Activated CD4-positive, alpha-beta T cell treated with anti-CD3 and anti-CD28 coated beads for 36 hours (primary cell): Measurements from ENCODE around the gene TMEM132D. TPM values are rescaled to one million over a fixed set of nuclear protein-coding genes. Genes with fewer than 3 reads are reported as not detected.

Experiments
- ATAC-seq: fragments of 200-7000 bp; cut with Tn5 transposase; one replicate; pipeline ENCODE4 v1.10.0; 2021; ENCODE audit warnings: mild to moderate bottlenecking, moderate library complexity
- CTCF ChIA-PET: fragments of 350-600 bp; sonication (Branson Sonifier 250); formaldehyde crosslinking; loops from one replicate; lab custom pipeline; 2021; ENCODE audit warnings: antibody characterized with exemption; lab: Charles Lee
- POLR2A ChIA-PET: fragments of 350-600 bp; sonication (Branson Sonifier 250); formaldehyde crosslinking; loops from one replicate; lab custom pipeline; 2021; ENCODE audit warnings: antibody characterized with exemption, inconsistent platforms; lab: Charles Lee
- DNase-seq: peaks from one replicate; pipeline ENCODE4 v3.0.0-alpha.2; 2020
- H3K27ac Mint-ChIP-seq: one replicate; pipeline ENCODE4 v1.8.0; 2021; ENCODE audit warnings: mixed read lengths
- H3K27me3 Mint-ChIP-seq: one replicate; pipeline ENCODE4 v1.8.0; 2021; ENCODE audit warnings: mixed read lengths
- H3K36me3 Mint-ChIP-seq: one replicate; pipeline ENCODE4 v1.8.0; 2021; ENCODE audit warnings: low read depth, mixed read lengths
- H3K4me1 Mint-ChIP-seq: one replicate; pipeline ENCODE4 v1.8.0; 2021; ENCODE audit warnings: mixed read lengths
- H3K4me3 Mint-ChIP-seq: one replicate; pipeline ENCODE4 v1.8.0; 2021; ENCODE audit warnings: mild to moderate bottlenecking, moderate library complexity, mixed read lengths
- H3K9me3 Mint-ChIP-seq: one replicate; pipeline ENCODE4 v1.8.0; 2021; ENCODE audit warnings: low read depth, mixed read lengths
- intact Hi-C, 2 experiments: fragments of 100-400 bp; cut with DNase I in 1 of 2; cut with micrococcal nuclease in 1 of 2; formaldehyde crosslinking; loops; one replicate each; pipeline versions ENCODE4 v1.14.2 to v1.15.1; 2022 to 2024; cut with DNase I, micrococcal nuclease
- total RNA-seq, 2 experiments: library from RNA; stranded (reverse); gene quantifications; one replicate each; pipeline ENCODE4 v1.2.3, GENCODE V29; 2021

Gene TMEM132D
- total RNA-seq, 2 experiments from 2014 or later, result not detected

GRCh38 chr12:129871991-129872972, 31.5 kb downstream of the TMEM132D start:
- H3K36me3 Mint-ChIP-seq, result no peaks in the 10 kb centered on the region

GRCh38 chr12:129870796-129871195, 33.0 kb downstream of the TMEM132D start:
- DNase-seq (no peak), ATAC-seq (no peak)
- no peaks in the 10 kb centered on the region for H3K4me1 Mint-ChIP-seq
- POLR2A ChIA-PET, result no interaction called here
- intact Hi-C loops, result no loop called here
- peaks cover 3% of the 10 kb centered on the region for H3K9me3 Mint-ChIP-seq
- no peak overlapping the region for H3K27ac Mint-ChIP-seq
- H3K36me3 Mint-ChIP-seq, result no peaks in the 10 kb centered on the region
- no peak overlapping the region for H3K4me3 Mint-ChIP-seq
- CTCF ChIA-PET, result interaction anchor here (1.1 kb wide), 1 partner anchor 13 kb away, joined by 3 read pairs; no protein-coding TSS in a partner anchor
- H3K27me3 Mint-ChIP-seq, result no peaks in the 10 kb centered on the region

More at GRCh38 chr12:129871991-129872972, 31.5 kb downstream of the TMEM132D start:
- CTCF ChIA-PET, result no interaction called here
- DNase-seq, result no peak
- Mint-ChIP-seq H3K27ac (no peak overlapping the region), H3K27me3 (no peaks in the 10 kb centered on the region), H3K9me3 (peaks cover 3% of the 10 kb centered on the region), H3K4me3 (no peak overlapping the region), H3K4me1 (no peaks in the 10 kb centered on the region)
- intact Hi-C loops, result no loop called here
- no peak for ATAC-seq
- POLR2A ChIA-PET, result no interaction called here

- Mint-ChIP-seq H3K27ac (no peak overlapping the region), H3K27me3 (no peaks in the 10 kb centered on the region), H3K4me1 (no peaks in the 10 kb centered on the region), H3K36me3 (no peaks in the 10 kb centered on the region), H3K9me3 (peaks cover 3% of the 10 kb centered on the region), H3K4me3 (no peak overlapping the region)
- ATAC-seq (no peak), DNase-seq (no peak)
- ChIA-PET POLR2A (no interaction called here), CTCF (interaction anchor here (1.1 kb wide), 1 partner anchor 13 kb away, joined by 3 read pairs; no protein-coding TSS in a partner anchor)
- intact Hi-C loops, result no loop called here
These were observed 33.7 kb downstream of the TMEM132D start for GRCh38 chr12:129870136-129870535.

GRCh38 chr12:129868575-129868974, 35.2 kb downstream of the TMEM132D start:
- CTCF ChIA-PET, result no interaction called here
- Mint-ChIP-seq H3K9me3 (peaks cover 3% of the 10 kb centered on the region), H3K27ac (no peak overlapping the region), H3K27me3 (no peaks in the 10 kb centered on the region), H3K4me3 (no peak overlapping the region), H3K36me3 (no peaks in the 10 kb centered on the region), H3K4me1 (no peaks in the 10 kb centered on the region)
- ATAC-seq (no peak), DNase-seq (no peak)
- intact Hi-C loops, result no loop called here
- POLR2A ChIA-PET, result no interaction called here

GRCh38 chr12:129863938-129864337, 39.9 kb downstream of the TMEM132D start:
- Mint-ChIP-seq H3K9me3 (peaks cover 3% of the 10 kb centered on the region), H3K27me3 (no peaks in the 10 kb centered on the region), H3K4me1 (no peaks in the 10 kb centered on the region), H3K4me3 (no peak overlapping the region), H3K36me3 (no peaks in the 10 kb centered on the region), H3K27ac (no peak overlapping the region)
- ChIA-PET POLR2A (no interaction called here), CTCF (no interaction called here)
- no peak for DNase-seq
- ATAC-seq, result no peak
- intact Hi-C loops, result no loop called here

- no peaks in the 10 kb centered on the region for H3K36me3 Mint-ChIP-seq
- POLR2A ChIA-PET, result no interaction called here
- H3K27me3 Mint-ChIP-seq, result no peaks in the 10 kb centered on the region
- DNase-seq (no peak), ATAC-seq (no peak)
- no peak overlapping the region for H3K4me3 Mint-ChIP-seq
- no peaks in the 10 kb centered on the region for H3K4me1 Mint-ChIP-seq
- intact Hi-C loops, result no loop called here
- no peak overlapping the region for H3K27ac Mint-ChIP-seq
- CTCF ChIA-PET, result no interaction called here
- peaks cover 3% of the 10 kb centered on the region for H3K9me3 Mint-ChIP-seq
These were observed 41.2 kb downstream of the TMEM132D start for GRCh38 chr12:129862561-129863175.

- Mint-ChIP-seq H3K9me3 (peaks cover 3% of the 10 kb centered on the region), H3K27me3 (no peaks in the 10 kb centered on the region), H3K27ac (no peak overlapping the region), H3K4me3 (no peak overlapping the region), H3K36me3 (no peaks in the 10 kb centered on the region), H3K4me1 (no peaks in the 10 kb centered on the region)
- CTCF ChIA-PET, result no interaction called here
- DNase-seq, result no peak
- POLR2A ChIA-PET, result no interaction called here
- intact Hi-C loops, result no loop called here
- no peak for ATAC-seq
These were observed 41.9 kb downstream of the TMEM132D start for GRCh38 chr12:129861951-129862350.

- no peaks in the 10 kb centered on the region for H3K4me1 Mint-ChIP-seq
- ATAC-seq (no peak), DNase-seq (no peak)
- ChIA-PET POLR2A (no interaction called here), CTCF (no interaction called here)
- intact Hi-C loops, result no loop called here
- H3K36me3 Mint-ChIP-seq, result no peaks in the 10 kb centered on the region
- H3K4me3 Mint-ChIP-seq, result no peak overlapping the region
- H3K9me3 Mint-ChIP-seq, result no peaks in the 10 kb centered on the region
- H3K27me3 Mint-ChIP-seq, result no peaks in the 10 kb centered on the region
- no peak overlapping the region for H3K27ac Mint-ChIP-seq
These were observed 49.2 kb downstream of the TMEM132D start for GRCh38 chr12:129854591-129854990.

- intact Hi-C loops, result no loop called here
- H3K27me3 Mint-ChIP-seq, result no peaks in the 10 kb centered on the region
- POLR2A ChIA-PET, result interaction anchor here (0.6 kb wide), 1 partner anchor 181 kb away, joined by 5 read pairs; no protein-coding TSS in a partner anchor
These were observed 52.5 kb downstream of the TMEM132D start for GRCh38 chr12:129851296-129851695.

GRCh38 chr12:129848876-129849275, 54.9 kb downstream of the TMEM132D start:
- Mint-ChIP-seq H3K27me3 (no peaks in the 10 kb centered on the region), H3K4me1 (no peaks in the 10 kb centered on the region), H3K36me3 (no peaks in the 10 kb centered on the region), H3K4me3 (no peak overlapping the region), H3K9me3 (no peaks in the 10 kb centered on the region), H3K27ac (no peak overlapping the region)
- ChIA-PET POLR2A (no interaction called here), CTCF (interaction anchor here (0.7 kb wide), 1 partner anchor 11 kb away, joined by 3 read pairs; no protein-coding TSS in a partner anchor)
- DNase-seq (no peak), ATAC-seq (no peak)
- intact Hi-C loops, result no loop called here

More at GRCh38 chr12:129851296-129851695, 52.5 kb downstream of the TMEM132D start:
- Mint-ChIP-seq H3K9me3 (no peaks in the 10 kb centered on the region), H3K4me3 (no peak overlapping the region), H3K4me1 (no peaks in the 10 kb centered on the region), H3K27ac (no peak overlapping the region), H3K36me3 (no peaks in the 10 kb centered on the region)
- DNase-seq (no peak), ATAC-seq (no peak)
- CTCF ChIA-PET, result no interaction called here

- Mint-ChIP-seq H3K4me1 (no peaks in the 10 kb centered on the region), H3K36me3 (no peaks in the 10 kb centered on the region), H3K27ac (no peak overlapping the region), H3K9me3 (no peaks in the 10 kb centered on the region), H3K27me3 (no peaks in the 10 kb centered on the region), H3K4me3 (no peak overlapping the region)
- no peak for DNase-seq
- intact Hi-C loops, result no loop called here
- CTCF ChIA-PET, result interaction anchor here (0.7 kb wide), 1 partner anchor 677 kb away, joined by 3 read pairs; no protein-coding TSS in a partner anchor
- POLR2A ChIA-PET, result no interaction called here
- ATAC-seq, result no peak
These were observed 56.8 kb downstream of the TMEM132D start for GRCh38 chr12:129847063-129847462.
